DOHH2 (cell line): Measurements from ENCODE around the gene MAPK8.

Source experiments
- H3F3A ChIP-seq: fragments of 200-600 bp; sonication (generic), shearing (Covaris generic); 2 replicates; pipeline ENCODE4 v1.6.0; 2016; ENCODE audit warnings: antibody characterized with exemption, mild to moderate bottlenecking; ENCODE audit not compliant: control insufficient read depth, insufficient read depth
- H3K27ac ChIP-seq: fragments of 200-600 bp; sonication (generic); 2 replicates; pipeline ENCODE4 v1.5.1; 2014; ENCODE audit warnings: low read depth, mild to moderate bottlenecking, low read length, moderate library complexity
- H3K27me3 ChIP-seq: fragments of 200-600 bp; sonication (generic); 2 replicates; pipeline ENCODE4 v1.6.1; 2014; ENCODE audit warnings: mild to moderate bottlenecking, low read length, mixed read lengths; ENCODE audit not compliant: control insufficient read depth
- H3K36me3 ChIP-seq: fragments of 200-600 bp; sonication (generic); 2 replicates; pipeline ENCODE4 v1.6.1; 2014; ENCODE audit warnings: mild to moderate bottlenecking, low read length, moderate library complexity, mixed read lengths; ENCODE audit not compliant: control insufficient read depth
- H3K4me1 ChIP-seq: fragments of 200-600 bp; sonication (generic); 2 replicates; pipeline ENCODE4 v1.6.1; 2014; ENCODE audit warnings: mild to moderate bottlenecking, low read length, mixed read lengths; ENCODE audit not compliant: control insufficient read depth
- H3K4me2 ChIP-seq: fragments of 200-600 bp; sonication (generic); 2 replicates; pipeline ENCODE4 v1.6.0; 2014; ENCODE audit warnings: mild to moderate bottlenecking, low read length, moderate library complexity
- H3K4me3 ChIP-seq: fragments of 200-600 bp; sonication (generic); 2 replicates; pipeline ENCODE4 v1.5.1; 2014; ENCODE audit warnings: mild to moderate bottlenecking, low read length, mixed read lengths
- H3K79me2 ChIP-seq: fragments of 200-600 bp; sonication (generic); 2 replicates; pipeline ENCODE4 v1.6.1; 2014; ENCODE audit warnings: mild to moderate bottlenecking, low read length, mixed read lengths; ENCODE audit not compliant: control insufficient read depth
- H3K9me2 ChIP-seq: fragments of 200-600 bp; sonication (generic); replicated peaks from 2 replicates; pipeline ENCODE4 v1.6.1; 2014; ENCODE audit warnings: mild to moderate bottlenecking, low read length, mixed read lengths; ENCODE audit not compliant: control insufficient read depth
- H3K9me3 ChIP-seq: fragments of 200-600 bp; sonication (generic); 2 replicates; pipeline ENCODE4 v1.6.1; 2014; ENCODE audit warnings: antibody characterized with exemption, low read length, mixed read lengths; ENCODE audit not compliant: control insufficient read depth, insufficient read depth
- H4K20me1 ChIP-seq: fragments of 200-600 bp; sonication (generic); 2 replicates; pipeline ENCODE4 v1.6.0; 2014; ENCODE audit warnings: low read depth, mild to moderate bottlenecking, antibody characterized with exemption, low read length, moderate library complexity; ENCODE audit not compliant: control insufficient read depth, insufficient read depth
- CTCF ChIP-seq: fragments of 200-600 bp; sonication (generic); IDR thresholded peaks from one replicate; pipeline ENCODE4 v1.5.1; 2014; ENCODE audit warnings: antibody characterized with exemption, mild to moderate bottlenecking, low read depth, low read length; ENCODE audit not compliant: poor library complexity, severe bottlenecking
- EZH2phosphoT487 ChIP-seq: fragments of 200-600 bp; sonication (generic); IDR thresholded peaks from 2 replicates; pipeline ENCODE4 v1.6.1; 2017; ENCODE audit warnings: borderline replicate concordance, mild to moderate bottlenecking, antibody characterized with exemption, low read length, moderate library complexity, mixed read lengths

Gene MAPK8

GRCh38 chr10:48300556-48300955 is 5.9 kb upstream of the MAPK8 start:
- Histone ChIP-seq H3K9me3 (no peaks in the 10 kb centered on the region), H3K79me2 (no peaks in the 10 kb centered on the region), H3F3A (no peaks in the 10 kb centered on the region), H3K27me3 (peaks cover 6% of the 10 kb centered on the region; the same call in 1 of the 2 replicates), H3K4me2 (no peak overlapping the region), H3K4me3 (no peak overlapping the region), H3K9me2 (no peaks in the 10 kb centered on the region), H3K4me1 (no peaks in the 10 kb centered on the region), H3K27ac (no peak overlapping the region), H4K20me1 (no peaks in the 10 kb centered on the region), H3K36me3 (no peaks in the 10 kb centered on the region)
- TF ChIP-seq EZH2phosphoT487, result no peak
- no peak for TF ChIP-seq CTCF

GRCh38 chr10:48302515-48303476 is 3.7 kb upstream of the MAPK8 start:
- Histone ChIP-seq H4K20me1 (0 out of 2 replicates have a peak, but pooled peaks cover 7% of the 10 kb centered on the region), H3K4me1 (peaks cover 12% of the 10 kb centered on the region), H3K27ac (no peak overlapping the region), H3K27me3 (peaks cover 6% of the 10 kb centered on the region; the same call in 1 of the 2 replicates), H3F3A (no peaks in the 10 kb centered on the region), H3K9me3 (no peaks in the 10 kb centered on the region), H3K9me2 (no peaks in the 10 kb centered on the region), H3K36me3 (no peaks in the 10 kb centered on the region), H3K4me3 (no peak overlapping the region), H3K79me2 (peaks cover 9% of the 10 kb centered on the region), H3K4me2 (no peak overlapping the region)
- TF ChIP-seq CTCF (no peak), EZH2phosphoT487 (no peak)

- Histone ChIP-seq H3K4me1 (peaks cover 27% of the 10 kb centered on the region), H3K36me3 (no peaks in the 10 kb centered on the region), H3K9me2 (no peaks in the 10 kb centered on the region), H3K4me2 (peak overlapping the region; percentile 39), H3K9me3 (no peaks in the 10 kb centered on the region), H3K4me3 (peak overlapping the region; percentile 45), H3F3A (no peaks in the 10 kb centered on the region), H4K20me1 (peaks cover 13% of the 10 kb centered on the region; the same call in 1 of the 2 replicates), H3K27me3 (peaks cover 3% of the 10 kb centered on the region; the same call in 1 of the 2 replicates), H3K79me2 (peaks cover 35% of the 10 kb centered on the region), H3K27ac (no peak overlapping the region)
- TF ChIP-seq EZH2phosphoT487 (no peak), CTCF (no peak)
Observed at GRCh38 chr10:48305905-48306264, 592 bp upstream of the MAPK8 start.
